Endodermal cell (in vitro differentiated cells): ENCODE data around the gene FAM133A. TPM values are rescaled to one million over a fixed set of nuclear protein-coding genes. Genes with fewer than 3 reads are reported as not detected.

Experiments
- DNase-seq: peaks from one replicate; pipeline ENCODE4 v3.0.0-alpha.2; 2017
- H3K27ac ChIP-seq: 2 replicates; pipeline ENCODE4 v1.5.1; 2013; ENCODE audit warnings: mild to moderate bottlenecking, low read depth, low read length, moderate library complexity
- H3K27me3 ChIP-seq: 2 replicates; pipeline ENCODE4 v1.6.1; 2013; ENCODE audit warnings: mild to moderate bottlenecking, low read length, moderate library complexity; ENCODE audit not compliant: insufficient read depth, control insufficient read depth, poor library complexity, severe bottlenecking
- H3K36me3 ChIP-seq: 2 replicates; pipeline ENCODE4 v1.7.0; 2013; ENCODE audit warnings: mild to moderate bottlenecking, low read length, moderate library complexity; ENCODE audit not compliant: control insufficient read depth, insufficient read depth
- H3K4me1 ChIP-seq: one replicate; pipeline ENCODE4 v1.7.0; 2013; ENCODE audit warnings: low read length; ENCODE audit not compliant: control insufficient read depth, insufficient read depth
- H3K4me3 ChIP-seq: 2 replicates; pipeline ENCODE4 v1.5.1; 2013; ENCODE audit warnings: mild to moderate bottlenecking, low read length, moderate library complexity
- H3K9ac ChIP-seq: 2 replicates; pipeline ENCODE4 v1.6.1; 2013; ENCODE audit warnings: mild to moderate bottlenecking, low read length, moderate library complexity; ENCODE audit not compliant: poor library complexity, severe bottlenecking; ENCODE audit errors: extremely low read depth
- H3K9me3 ChIP-seq: 2 replicates; pipeline ENCODE4 v1.6.1; 2013; ENCODE audit warnings: mild to moderate bottlenecking, low read length, moderate library complexity; ENCODE audit not compliant: control insufficient read depth
- H3K27ac Mint-ChIP-seq: 2 replicates; pipeline ENCODE4 v1.8.0; 2020; ENCODE audit warnings: mixed read lengths
- H3K27me3 Mint-ChIP-seq: 2 replicates; pipeline ENCODE4 v1.8.0; 2021; ENCODE audit warnings: mild to moderate bottlenecking, mixed read lengths; ENCODE audit not compliant: insufficient read depth
- H3K36me3 Mint-ChIP-seq: 2 replicates; pipeline ENCODE4 v1.8.0; 2020; ENCODE audit warnings: low read depth, mixed read lengths
- H3K4me1 Mint-ChIP-seq: 2 replicates; pipeline ENCODE4 v1.8.0; 2020; ENCODE audit warnings: mixed read lengths
- H3K4me3 Mint-ChIP-seq: 2 replicates; pipeline ENCODE4 v1.8.0; 2020; ENCODE audit warnings: mild to moderate bottlenecking, moderate library complexity, mixed read lengths
- H3K9me3 Mint-ChIP-seq: 2 replicates; pipeline ENCODE4 v1.8.0; 2020; ENCODE audit warnings: mild to moderate bottlenecking, mixed read lengths
- CTCF ChIP-seq: fragments of 200-600 bp; sonication (generic); conservative IDR thresholded peaks from 2 replicates; pipeline ENCODE4 v1.5.0; 2021; ENCODE audit warnings: antibody characterized with exemption, mild to moderate bottlenecking
- WGBS, 2 experiments: methylation state at CpG; one replicate each; pipeline versions ENCODE4 v1.1.5 to v1.1.7; 2013; ENCODE audit warnings: missing lambda C conversion rate in 2 of 2, mixed read lengths in 1 of 2; ENCODE audit not compliant: insufficient coverage in 1 of 2, insufficient read length in 1 of 2; 5-methylcytosine and 5-hydroxymethylcytosine counted together
- total RNA-seq, 2 donors: library from RNA; stranded (reverse); fragmentation: NEBNext Ultra II Directional in 1 of 2; extraction: Animal tissue kit (Norgen Biotek cat#: 25700) in 1 of 2; gene quantifications; 2 replicates in 1 of 2; 3 replicates in 1 of 2; pipeline ENCODE4 v1.2.1, GENCODE V29; 2021

Gene FAM133A
- total RNA-seq, 2 donors from 2014 or later, result 0.22 to 0.33 TPM

GRCh38 chrX:93660575-93660974 is 13.4 kb upstream of the FAM133A start:
- H3K9me3 ChIP-seq, result no peaks in the 10 kb centered on the region
- no peaks in the 10 kb centered on the region for H3K27me3 Mint-ChIP-seq
- DNase-seq, result no peak
- H3K4me3 ChIP-seq, result no peak overlapping the region
- TF ChIP-seq CTCF, result no peak
- no peaks in the 10 kb centered on the region for H3K4me1 Mint-ChIP-seq
- H3K27ac Mint-ChIP-seq, result no peak overlapping the region
- H3K27ac ChIP-seq, result no peak overlapping the region
- H3K9ac ChIP-seq, result no peak overlapping the region
- WGBS, 2 experiments, result 96% methylated on average over 7 of the region's 7 CpGs; no CpG with 5 or more reads in 1 of the 2 experiments
- H3K9me3 Mint-ChIP-seq, result no peaks in the 10 kb centered on the region
- H3K4me3 Mint-ChIP-seq, result no peak overlapping the region
- no peaks in the 10 kb centered on the region for H3K4me1 ChIP-seq
- no peaks in the 10 kb centered on the region for H3K36me3 ChIP-seq
- no peaks in the 10 kb centered on the region for H3K36me3 Mint-ChIP-seq
- no peaks in the 10 kb centered on the region for H3K27me3 ChIP-seq

GRCh38 chrX:93673056-93673868 is 744 bp upstream of the FAM133A start, which contains the start of gene NAP1L3:
TSS of gene NAP1L3 (minus strand) at chrX:93673578. CDS start at chrX:93673304, 274 bp downstream.
- Mint-ChIP-seq H3K9me3 (no peaks in the 10 kb centered on the region), H3K4me1 (peaks cover 10% of the 10 kb centered on the region), H3K36me3 (no peaks in the 10 kb centered on the region), H3K27me3 (peaks cover 2% of the 10 kb centered on the region), H3K27ac (peak within 1 kb of the TSS; percentile 93), H3K4me3 (peak within 1 kb of the TSS; percentile 97)
- H3K9ac ChIP-seq, result peak within 1 kb of the TSS; percentile 51
- 0 to 2% methylated on average over 5 to 49 of the region's 51 CpGs for WGBS, 2 experiments
- TF ChIP-seq CTCF, result no peak
- H3K4me3 ChIP-seq, result peak within 1 kb of the TSS; percentile 86
- H3K36me3 ChIP-seq, result no peaks in the 10 kb centered on the region
- peak within 1 kb of the TSS; percentile 76 for H3K27ac ChIP-seq
- H3K4me1 ChIP-seq, result no peaks in the 10 kb centered on the region
- DNase-seq, result peak; percentile 95
- H3K9me3 ChIP-seq, result no peaks in the 10 kb centered on the region
- H3K27me3 ChIP-seq, result no peaks in the 10 kb centered on the region

- Mint-ChIP-seq H3K9me3 (no peaks in the 10 kb centered on the region), H3K36me3 (no peaks in the 10 kb centered on the region), H3K27ac (no peak overlapping the region), H3K4me1 (no peaks in the 10 kb centered on the region), H3K27me3 (no peaks in the 10 kb centered on the region), H3K4me3 (no peak overlapping the region)
- Histone ChIP-seq H3K9ac (no peak overlapping the region), H3K9me3 (no peaks in the 10 kb centered on the region), H3K4me3 (no peak overlapping the region), H3K27me3 (no peaks in the 10 kb centered on the region), H3K4me1 (no peaks in the 10 kb centered on the region), H3K36me3 (no peaks in the 10 kb centered on the region), H3K27ac (no peak overlapping the region)
- no peak for TF ChIP-seq CTCF
- 97% methylated on average over 6 of the region's 6 CpGs; no CpG with 5 or more reads in 1 of the 2 experiments for WGBS, 2 experiments
- no peak for DNase-seq
Observed at GRCh38 chrX:93695981-93696380, 22.0 kb downstream of the FAM133A start.
